GOT3 (cell line): Measurements from ENCODE around the gene SAV1.
"Not testable (repeated sequence)": the region's sequence is repeated elsewhere in the genome, so short reads cannot be mapped to it uniquely, and the experiment has no call there.

Experiments used
- DNase-seq: peaks from one replicate; lab custom pipeline; 2025; ENCODE audit warnings: mixed read lengths; lab: John Stamatoyannopoulos, UW

The SAV1 gene

DNA sequence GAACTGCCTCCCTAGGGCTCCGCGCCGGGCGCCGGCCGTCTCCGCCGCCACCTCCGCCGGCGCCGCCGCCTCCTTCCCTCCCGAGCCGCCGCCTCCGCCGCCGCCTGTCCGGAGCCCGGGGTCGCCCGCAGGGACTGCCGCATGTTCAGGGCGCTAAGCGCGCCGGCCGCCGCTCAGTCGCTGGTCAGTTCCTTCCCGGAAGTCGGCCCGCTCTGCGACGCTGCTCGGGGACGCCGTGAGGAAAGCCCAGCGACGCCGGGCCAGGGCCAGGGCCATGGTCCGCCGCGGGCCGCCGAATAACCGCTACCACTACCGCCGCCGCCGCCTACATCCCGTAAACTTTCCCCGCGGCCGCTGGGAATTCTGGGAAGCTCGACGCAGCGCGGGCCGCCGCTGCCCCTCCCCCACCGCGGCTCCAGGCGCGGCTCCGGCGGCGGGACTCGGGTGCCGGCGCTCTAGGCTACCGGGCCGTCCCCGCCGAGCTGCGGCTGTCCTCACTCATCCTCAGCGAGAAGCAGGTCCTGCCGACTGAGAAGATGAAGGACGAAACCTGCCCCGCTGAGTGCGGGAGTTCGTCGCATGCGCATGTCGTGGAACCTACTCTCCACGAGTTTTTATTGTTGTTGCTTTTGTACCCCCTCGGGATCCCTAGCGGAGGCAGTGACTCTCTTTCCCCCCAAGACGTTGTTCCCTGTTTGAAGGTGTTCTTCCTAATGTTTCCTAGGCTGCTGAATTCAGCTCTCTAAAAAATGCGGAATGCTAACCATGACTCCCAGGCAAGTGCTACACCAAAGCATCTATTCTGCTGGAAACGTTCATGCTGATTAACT is at the start of gene SAV1:
TSS of gene SAV1 (minus strand) at position 311 of the 830 bp plus-strand sequence. CDS start 339 bp downstream, outside the sequence.
- DNase-seq = peak; percentile 12

GRCh38 chr14:50717811-50718210 is 49.7 kb upstream of the SAV1 start:
- DNase-seq = no peak

DNA sequence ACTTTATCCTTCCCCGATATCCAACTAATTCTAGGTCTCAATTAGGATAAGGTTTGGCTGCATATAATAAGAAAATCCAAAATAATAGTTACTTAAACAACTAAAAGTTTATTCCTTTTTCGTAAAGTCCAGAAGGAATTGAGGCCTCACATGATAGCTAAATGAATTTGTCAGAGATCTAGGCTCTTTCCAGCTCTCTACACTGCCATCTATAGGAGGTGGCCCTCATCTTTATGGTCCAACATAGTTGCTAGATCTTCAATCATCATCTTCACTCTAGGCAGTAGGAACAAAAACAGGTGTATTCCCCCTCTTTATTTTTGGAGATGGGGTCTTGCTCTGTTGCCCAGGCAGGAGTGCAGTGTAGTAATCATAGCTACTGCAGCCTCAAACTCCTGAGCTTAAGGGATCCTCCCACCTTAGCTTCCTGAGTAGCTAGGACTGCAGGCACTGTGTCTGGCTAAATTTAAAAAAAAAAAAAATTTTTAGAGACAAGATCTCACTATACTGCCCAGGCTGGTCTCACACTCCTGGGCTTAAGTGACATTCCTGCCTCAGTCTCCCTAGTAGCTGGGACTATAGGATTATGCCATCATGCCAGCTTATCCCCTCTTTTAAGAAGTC is 46.5 kb upstream of the SAV1 start:
- DNase-seq = no peak

GRCh38 chr14:50711043-50711442 is 42.9 kb upstream of the SAV1 start:
- no peak for DNase-seq

DNA sequence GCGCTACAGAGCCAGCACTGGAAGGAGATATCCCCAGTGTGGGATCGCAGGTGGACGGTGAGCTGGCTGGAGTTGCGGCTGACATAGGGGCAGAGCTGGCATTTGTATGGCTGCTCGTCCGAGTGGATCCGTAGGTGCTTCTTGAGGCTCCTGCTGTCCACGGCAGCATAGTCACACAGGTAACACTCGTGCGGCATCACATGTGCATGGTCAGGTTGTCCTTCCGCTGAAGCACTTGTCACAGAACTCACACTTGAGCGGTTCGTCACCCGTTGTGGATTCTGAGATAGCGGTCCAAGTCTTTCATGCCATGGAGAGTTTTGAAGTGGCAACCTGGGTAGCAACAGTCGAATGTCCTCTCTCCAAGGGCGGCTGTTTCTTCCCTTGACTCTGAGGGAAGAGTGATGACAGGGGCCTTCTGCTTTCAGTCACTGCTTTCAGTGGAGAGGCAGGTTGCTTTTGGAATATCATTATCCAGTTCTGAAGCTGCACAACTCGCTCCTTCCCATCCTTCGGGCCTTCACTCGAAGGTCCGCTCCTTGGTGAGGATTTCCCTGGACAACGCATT is 37.0 kb upstream of the SAV1 start:
- DNase-seq = no peak

GRCh38 chr14:50704454-50705010 is 36.4 kb upstream of the SAV1 start:
- DNase-seq = no peak

- no peak for DNase-seq
These were observed 29.7 kb upstream of the SAV1 start for GRCh38 chr14:50697659-50698290.

- not testable (repeated sequence) for DNase-seq
These were observed 26.2 kb upstream of the SAV1 start for GRCh38 chr14:50694260-50694659.

GRCh38 chr14:50688875-50689274 is 20.8 kb upstream of the SAV1 start:
- no peak for DNase-seq

- DNase-seq = no peak
These were observed 11.6 kb upstream of the SAV1 start for GRCh38 chr14:50679674-50680073.

- DNase-seq = no peak
These were observed 10.1 kb upstream of the SAV1 start for GRCh38 chr14:50678163-50678562.

DNA sequence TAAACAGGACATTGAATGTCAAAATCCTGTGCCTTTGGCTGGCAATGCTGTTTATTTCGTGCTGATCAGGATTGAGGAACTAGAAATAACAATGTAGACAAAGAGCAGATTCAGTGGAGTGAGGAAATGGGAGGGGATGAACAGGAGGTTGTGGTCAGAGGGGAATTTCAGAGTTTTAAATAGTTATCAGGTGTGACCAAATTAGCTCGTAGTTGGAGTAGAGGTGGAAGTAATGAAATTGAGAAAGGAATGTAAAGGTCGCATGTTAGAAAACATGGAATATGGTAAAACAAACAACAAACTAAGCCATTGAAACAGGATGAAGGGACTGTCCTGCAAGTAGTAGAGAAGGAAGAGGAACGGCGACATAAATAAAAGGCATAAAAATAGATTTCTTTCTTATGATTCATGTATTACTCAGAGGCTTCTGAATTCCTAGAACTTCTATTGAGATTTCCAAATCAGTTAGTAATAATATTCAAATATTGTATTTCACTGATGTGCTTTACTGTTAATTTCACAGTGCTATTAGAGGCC is 9.5 kb upstream of the SAV1 start:
- no peak for DNase-seq

DNA sequence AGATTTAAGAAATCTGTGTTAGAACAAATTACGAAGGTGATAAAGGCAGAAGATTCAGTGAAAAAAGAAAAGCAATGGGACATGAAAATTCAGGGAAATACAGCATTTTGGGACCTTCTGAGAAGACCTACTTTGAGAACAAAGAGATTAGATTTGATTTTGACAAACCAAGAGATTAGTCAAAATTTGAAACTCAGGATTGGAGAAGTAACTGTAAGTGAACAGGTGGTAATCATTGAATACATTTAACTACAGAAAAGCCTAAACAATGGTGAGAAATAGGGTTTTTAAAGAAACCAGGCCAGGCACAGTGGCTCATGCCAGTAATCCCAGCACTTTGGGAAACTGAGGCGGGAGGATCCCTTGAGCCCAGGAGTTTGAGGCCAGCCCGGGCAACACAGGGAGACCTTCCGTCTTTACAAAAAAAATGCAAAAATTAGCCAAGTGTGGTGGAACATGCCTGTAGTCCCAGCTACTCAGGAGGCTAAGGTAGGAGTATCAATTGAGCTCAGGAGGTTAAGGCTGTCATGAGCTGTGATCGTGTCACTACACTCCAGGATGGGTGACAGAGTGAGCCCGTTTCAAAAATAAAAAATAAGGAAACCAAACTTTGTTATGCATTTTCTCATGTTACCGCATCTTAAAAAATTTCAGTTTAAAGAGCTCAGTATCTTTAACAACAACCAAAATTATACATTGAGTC is 8.9 kb upstream of the SAV1 start:
- no peak for DNase-seq

DNA sequence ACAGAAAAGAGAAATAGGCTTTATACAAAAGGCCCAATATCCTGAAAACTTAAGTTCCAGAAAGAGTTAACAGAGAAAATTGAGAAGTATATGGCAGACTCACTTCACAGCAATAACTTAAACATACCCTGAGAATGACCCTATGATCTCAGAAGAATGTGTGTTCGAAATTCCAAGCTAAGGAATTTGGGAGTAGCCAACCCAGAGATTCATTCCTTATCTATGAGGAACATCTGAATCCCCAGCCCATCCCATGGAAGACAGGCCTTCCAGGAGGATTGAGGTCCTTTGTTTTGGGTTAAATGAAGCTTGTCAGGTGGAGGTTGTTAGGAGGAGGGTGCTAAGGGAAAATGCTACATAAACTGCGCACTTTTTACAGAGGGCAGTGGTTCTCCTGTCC is 7.5 kb upstream of the SAV1 start:
- no peak for DNase-seq

DNA sequence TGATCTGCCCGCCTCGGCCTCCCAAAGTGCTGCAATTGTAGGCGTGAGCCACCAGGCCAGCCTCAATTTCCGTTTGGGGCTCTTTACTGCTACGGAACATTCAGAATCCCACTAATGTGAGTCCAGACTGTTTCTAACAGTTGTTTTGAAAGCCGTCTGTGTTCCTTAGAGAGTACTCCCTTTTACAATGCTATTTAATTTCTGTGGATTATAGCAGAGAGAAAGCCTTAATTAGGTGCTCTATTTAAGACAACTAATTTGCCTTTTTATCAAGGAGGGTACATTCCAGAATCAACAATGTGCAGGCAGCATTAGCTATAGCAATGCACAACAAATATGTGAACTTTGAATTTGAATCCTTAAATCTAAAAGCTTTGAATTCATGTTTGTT is 2.8 kb upstream of the SAV1 start:
- DNase-seq = no peak

- no peak for DNase-seq
These were observed 2.2 kb upstream of the SAV1 start for GRCh38 chr14:50670196-50670865.

- DNase-seq = no peak
These were observed 1.4 kb upstream of the SAV1 start for GRCh38 chr14:50669441-50669986.

DNA sequence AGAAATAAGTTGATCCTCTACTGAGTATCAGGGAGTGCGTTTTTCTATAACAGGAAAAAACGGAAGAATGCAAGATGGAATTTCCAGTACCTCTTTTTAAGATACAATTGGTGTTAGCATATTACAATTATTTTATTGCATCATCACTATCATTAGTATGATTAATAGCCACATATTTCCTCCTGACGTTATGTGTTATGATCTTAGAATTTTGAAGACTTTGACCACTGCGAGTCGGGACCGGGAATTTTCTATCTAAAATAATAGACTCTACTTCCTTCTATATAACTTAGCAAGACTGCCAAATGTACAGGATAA is 679 bp upstream of the SAV1 start:
- no peak for DNase-seq

DNA sequence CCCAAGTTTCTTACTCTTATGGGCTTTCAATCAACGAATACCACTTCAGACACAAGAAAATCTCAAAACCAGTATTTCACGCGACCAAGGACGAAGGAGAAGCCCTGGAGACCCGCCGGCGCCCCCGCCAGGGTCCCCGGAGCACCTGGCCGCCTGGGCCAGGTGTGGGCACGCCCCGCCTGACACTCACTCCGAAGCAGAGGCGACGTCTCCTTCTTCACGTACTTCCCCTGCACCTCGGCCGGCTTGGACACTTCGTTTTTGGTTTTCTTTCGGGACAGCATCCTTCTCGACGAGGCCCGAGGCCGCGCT is 466 bp downstream of the SAV1 start:
- no peak for DNase-seq

- DNase-seq = no peak
These were observed 1.1 kb downstream of the SAV1 start for GRCh38 chr14:50666772-50667683.
